Activated CD4-positive, alpha-beta T cell treated with anti-CD3 and anti-CD28 coated beads, Interleukin-2, amount 50 U/mL, for 16 hours (primary cell): Measurements from ENCODE around the gene PANK4.
"Not testable (repeated sequence)": the region's sequence is repeated elsewhere in the genome, so short reads cannot be mapped to it uniquely, and the experiment has no call there.

Source experiments
- DNase-seq: peaks from one replicate; pipeline ENCODE4 v3.0.0-alpha.2; 2020

PANK4 gene

DNA sequence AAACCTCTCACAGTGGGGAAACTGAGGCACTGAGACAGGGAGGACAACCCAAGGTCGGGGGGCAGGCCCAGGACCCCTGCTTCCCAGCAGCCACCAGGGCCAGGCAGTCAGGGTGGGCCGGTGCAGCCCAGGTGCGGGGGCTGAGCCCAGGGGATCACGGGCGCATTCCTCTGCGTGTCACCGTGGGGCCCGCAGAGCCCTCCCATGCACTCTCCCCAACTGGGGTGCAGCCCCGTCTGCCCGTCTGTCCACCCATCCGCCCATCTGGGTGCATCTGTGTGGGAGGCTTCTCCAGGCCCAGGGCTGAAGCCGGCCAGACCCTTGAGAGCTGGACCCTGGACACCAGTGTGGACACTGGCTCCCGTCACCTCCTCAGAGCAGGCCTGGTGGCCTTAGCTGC, 53.2 kb downstream of the PANK4 start:
- DNase-seq, result no peak

DNA sequence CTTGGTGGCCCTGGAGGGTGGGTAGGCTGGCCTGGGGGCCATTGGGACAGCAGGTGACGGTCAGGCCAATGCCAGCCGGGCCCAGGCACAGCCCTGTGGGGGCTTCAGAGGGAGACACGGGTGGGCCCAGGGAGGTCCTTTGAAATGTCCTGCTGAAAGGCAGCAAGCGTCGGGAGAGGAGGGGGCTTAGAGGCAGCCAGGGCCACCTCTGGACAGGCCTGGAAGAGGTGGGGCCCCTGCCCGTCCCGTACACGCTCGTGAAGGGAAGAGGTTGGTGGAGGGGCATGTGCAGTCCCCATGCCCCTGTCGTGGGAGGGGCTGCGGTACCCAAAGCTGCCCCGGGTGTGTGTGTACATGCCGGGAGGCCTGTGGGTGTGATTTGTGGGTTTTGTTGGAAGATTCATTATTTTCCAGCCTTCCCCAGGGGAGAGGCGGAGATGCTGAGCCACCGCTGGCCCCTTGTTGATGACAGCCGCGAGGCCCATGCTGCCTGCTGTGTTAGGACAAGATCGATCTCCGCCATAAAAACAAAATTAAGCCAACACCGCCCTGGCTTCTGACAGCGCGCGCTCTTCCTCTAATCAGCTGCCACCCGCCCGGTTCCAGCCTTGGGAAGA, 53.7 kb downstream of the PANK4 start:
- no peak for DNase-seq

DNA sequence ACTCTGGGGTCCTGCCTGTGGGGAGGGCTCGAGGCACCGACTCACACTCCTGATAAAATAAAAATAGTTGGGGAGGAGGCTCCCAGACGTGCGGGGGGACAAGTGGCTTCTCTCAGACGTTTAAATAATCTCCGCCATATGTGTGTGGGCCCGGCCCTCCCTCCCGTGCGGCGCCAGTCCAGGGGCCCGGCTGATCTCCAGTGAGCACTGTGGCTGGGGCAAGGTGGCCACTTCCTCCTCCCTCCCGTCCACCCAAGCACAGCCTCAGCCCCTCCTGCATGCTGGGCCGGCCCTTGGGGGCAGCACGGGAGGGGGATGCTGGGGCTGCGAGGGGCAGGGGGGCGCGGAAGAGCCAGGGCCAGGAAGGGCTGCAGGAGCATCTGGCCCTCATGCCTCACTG, 54.3 kb downstream of the PANK4 start:
- DNase-seq, result no peak

DNA sequence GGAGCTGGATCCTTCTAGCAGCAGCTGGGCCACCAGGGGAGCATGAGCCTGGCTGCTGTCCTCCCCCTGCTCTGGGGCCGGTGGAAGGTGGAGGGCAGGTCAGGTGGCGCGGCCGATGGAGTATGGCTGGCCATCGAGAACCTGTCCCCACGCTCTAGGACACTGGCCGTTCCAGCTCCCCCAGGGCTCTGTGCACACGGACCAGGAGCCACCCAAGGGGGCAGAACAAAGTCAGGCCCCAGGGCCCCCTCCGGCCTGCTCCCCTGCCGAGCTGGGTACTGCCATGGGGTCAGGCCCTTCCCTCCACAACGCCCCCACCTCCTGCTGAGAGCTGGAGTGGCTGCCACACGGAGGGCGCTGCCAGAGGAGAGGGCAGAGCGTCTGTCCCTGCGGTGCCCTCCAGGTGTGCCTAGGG, 54.8 kb downstream of the PANK4 start:
- no peak for DNase-seq

DNA sequence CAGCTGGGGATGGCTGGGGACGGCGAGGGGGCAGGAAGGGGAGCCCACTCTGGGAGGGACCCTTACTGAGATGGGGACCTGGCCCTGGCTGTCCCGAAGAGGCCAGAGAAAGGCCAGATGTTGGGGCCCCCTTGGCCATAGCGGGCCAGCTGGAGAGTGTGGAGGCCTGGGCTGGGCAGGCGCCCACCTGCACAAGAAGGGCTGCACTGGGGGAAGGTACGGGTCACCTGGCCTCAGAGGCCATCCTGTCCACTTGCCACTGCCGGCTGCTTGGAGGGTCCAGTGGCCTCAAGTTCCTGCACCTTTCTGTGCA, 55.3 kb downstream of the PANK4 start:
- DNase-seq, result no peak

DNA sequence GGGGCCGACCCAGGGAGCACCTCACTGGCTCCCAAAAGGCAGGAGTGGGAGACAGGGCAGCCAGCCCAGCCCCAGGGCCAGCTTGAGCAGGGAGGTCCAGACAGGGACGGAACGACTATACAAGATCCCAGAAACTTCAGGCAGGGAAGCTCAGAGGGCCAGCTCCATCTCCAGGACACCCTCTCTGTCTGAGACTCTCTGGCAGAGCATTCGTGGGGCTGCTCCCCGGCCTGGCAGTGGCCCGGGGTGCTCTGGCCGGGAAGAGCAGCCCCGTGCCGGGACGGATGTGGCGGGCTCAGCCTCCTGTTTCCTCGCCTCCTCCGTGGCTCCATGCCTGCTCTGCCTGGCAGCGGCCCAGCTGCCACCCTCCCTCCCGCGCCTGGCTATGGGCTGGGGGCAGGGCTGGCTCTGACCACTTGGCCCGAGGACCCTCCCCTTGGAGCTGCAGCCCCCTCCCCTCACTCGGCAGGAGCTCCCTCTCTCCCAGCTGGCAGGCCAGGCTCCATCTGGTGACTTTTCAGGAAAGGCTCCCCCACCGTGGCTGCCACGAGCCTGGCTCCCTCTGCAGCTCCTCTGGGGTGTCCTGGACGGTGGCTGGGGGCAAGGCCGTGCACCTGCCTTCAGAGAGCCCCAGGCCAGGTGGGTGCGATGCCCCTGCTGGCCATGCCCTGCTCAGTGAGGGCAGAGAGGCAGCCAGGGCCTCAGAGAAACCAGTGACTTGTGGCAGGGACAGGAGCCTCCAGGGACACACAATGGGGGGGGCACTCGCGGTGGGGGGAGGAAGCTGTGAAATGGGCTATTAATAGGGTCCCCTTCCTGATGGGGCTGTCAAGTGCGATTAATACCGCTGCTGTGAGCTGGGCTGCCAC, 55.9 kb downstream of the PANK4 start:
- no peak for DNase-seq

DNA sequence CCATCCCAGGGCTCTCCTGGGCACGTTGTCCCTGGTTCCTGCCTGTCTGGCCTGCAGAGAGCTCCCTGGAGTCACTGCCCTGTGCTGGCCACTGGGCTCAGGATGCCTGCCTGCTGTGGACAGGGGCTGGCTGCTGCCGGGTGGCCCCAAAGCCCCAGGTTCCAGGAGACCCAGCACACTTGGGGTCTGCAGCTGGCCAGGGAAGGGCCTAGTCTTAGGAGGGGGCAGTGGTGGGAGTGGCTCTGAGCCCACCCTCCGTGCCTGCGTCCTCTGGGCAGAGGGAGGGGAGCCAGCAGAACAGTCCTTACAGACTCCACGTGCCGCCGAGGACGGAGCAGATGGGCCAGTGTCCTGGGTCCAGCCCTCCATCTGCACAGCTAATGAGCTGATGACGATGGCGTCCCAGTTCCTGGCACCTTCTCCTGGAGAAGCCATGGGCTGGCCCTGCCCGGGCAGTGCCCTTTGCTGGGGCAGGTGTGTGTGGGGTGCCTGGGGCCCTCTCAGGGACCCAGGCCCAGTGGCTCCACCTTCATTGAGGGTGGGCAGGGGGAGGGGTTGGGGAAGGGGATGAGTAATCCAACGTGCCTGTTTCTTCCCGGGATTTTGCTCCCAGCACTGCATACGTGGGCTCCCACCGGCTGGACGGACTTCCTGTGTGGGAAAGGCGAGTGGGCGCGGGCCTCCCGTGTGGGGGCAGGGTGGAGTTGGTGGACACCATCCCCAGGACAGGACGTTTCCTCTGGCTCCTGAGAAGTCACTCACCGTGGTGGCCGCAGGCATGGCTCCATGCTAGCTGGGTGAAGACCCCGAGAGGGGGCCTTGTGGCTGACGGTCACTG, 57.1 kb downstream of the PANK4 start:
- no peak for DNase-seq

DNA sequence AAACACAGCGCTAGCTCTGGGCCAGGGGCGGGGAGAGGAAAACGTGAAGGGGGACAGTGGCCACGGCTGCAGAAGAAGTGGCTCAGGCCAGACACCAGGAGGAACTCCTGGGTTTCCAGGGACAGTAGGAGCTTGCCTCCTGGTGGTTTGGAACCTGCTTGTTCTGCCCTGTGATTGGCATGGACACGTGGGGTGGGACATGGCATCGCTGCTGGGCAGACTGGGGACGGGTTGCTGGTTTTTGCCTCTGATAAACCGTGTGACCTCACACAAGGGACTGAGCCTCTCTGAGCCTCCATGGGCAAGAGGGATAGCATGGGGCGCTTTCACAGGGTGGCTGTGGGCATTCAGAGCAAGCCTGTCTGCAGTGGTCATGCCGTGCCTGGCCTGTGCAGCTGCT, 57.9 kb downstream of the PANK4 start:
- no peak for DNase-seq

DNA sequence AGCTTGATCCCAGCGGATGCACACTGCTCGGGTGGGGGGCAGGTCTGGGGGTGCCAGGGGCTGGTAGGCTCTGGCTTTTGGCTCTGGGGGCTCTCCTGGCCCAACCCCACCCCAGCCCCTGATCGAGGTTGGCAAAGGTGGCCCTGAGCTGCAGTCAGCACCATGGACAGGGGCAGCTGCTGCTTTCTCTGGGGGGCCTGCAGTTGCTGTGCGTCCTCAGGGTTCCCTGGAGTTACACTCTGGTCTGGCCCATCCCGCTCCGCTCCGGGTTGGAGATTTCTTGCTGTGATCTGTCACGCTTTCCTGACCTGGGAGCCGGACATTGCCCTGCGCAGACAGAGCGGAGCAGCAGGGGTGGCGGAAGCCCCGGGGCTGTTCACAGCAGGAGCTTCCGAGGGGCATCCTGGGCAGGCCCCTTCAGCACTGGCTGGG, 58.3 kb downstream of the PANK4 start:
- DNase-seq, result no peak

DNA sequence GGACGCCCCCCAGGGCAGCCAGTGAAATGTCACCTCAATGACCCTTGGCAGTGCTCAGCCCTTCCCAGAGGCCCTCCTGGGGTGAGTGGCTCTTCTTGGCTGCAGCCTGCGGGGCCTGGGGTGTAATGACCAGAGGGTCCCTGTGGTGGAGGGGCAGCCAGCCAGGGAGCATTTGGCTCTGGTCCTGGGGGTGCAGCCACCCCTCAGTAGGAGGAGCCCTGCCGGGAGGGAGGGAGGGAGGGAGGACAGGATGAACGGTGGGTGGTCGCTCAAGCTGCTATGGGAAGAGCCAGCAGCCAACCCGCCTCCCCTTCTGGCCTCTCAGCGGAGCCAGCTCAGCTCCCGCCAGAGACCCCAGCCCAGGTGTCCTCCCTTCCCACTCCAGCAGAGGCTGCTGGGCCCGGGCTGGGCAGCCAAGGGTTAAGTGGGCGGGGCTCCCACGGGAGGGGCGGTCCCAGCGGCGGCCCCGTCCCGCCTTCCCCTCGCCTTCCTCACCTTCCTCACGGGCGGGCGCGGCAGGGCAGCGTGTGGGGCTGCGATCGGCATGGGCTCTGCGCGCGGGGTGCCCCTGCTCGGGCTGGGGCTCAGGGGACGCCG, 59.3 kb downstream of the PANK4 start:
- DNase-seq, result no peak

DNA sequence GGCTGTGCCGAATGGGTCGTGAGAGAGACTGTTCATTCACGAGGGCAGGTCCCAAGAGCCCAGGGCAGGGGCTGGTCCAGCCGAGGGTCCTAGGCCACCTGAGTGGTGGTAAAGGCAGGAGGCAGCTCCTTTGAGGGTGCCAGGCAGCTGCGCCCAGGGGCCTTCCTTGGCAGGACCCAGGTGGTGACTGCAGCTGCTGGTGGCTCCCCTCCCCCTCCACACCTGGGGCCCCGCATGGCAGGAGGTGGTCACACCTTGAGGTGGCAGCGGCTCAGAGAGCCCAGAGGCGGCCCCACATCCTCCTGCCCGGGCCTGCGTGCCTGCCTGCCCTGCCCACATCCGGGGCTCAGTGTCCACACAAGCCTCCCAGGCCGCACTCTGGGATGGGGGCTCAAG, 60.1 kb downstream of the PANK4 start:
- DNase-seq, result no peak

DNA sequence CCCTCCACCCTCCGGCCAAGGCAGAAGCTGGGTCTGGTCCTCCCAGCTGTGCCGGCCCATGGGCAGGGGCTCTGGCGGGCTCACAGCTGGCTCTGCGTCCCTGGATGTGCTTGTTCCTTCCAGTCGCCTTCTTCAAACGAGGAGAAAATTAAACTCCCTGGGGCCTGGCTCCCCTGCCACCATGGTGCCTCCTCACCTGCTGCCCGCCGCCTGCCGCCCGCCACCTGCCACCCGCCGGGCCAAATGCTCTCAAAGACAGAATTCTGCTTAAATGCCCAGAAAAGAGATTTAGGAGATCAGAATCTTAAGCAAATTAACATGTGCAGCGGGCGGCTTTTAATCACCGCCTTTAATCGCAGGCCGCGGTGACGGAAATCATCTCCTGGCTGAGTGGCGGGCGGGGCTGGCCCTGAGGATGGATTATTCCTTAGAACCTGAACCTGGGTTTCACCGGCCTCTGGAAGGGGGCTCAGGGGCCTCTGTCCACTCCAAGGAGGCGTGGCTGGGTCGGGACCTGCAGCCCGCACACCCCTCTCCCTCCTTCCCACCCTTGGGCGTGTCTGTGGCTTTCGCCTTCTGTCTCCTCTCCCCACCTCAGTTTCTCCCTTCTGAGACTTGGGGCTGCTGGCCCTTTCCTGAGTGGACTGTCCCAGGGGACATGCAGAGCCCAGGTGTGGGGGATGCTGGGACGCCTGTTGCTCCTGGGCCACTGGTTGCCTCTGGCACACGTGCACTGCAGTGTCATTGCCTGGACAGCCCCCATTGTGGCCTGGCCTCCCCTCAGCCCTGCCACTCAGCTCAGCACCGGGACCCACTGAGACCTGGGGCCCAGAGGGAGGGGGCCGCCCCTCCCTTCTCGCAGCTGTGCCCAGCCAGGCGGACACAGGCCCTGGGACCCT, 60.8 kb downstream of the PANK4 start:
- no peak for DNase-seq

DNA sequence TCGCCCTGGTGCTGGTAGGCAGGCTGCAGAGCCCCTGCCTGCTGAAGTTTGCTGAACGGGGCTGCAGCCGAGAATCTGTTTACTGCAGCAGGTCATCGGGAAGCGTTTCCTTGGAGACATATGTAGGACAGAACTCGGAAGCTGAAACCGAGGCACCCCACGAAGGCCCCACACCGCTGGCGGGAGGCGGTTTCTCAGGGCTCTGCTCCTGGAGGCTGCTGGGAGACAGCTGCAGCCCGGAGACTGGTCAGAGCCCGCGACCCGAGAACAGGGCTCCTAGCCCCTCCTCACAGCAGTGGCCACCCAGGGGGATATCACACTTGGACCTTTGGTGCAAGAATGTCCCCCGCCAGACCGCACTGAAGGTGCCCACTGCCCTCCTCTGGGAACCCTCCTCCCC, 63.0 kb downstream of the PANK4 start:
- no peak for DNase-seq

DNA sequence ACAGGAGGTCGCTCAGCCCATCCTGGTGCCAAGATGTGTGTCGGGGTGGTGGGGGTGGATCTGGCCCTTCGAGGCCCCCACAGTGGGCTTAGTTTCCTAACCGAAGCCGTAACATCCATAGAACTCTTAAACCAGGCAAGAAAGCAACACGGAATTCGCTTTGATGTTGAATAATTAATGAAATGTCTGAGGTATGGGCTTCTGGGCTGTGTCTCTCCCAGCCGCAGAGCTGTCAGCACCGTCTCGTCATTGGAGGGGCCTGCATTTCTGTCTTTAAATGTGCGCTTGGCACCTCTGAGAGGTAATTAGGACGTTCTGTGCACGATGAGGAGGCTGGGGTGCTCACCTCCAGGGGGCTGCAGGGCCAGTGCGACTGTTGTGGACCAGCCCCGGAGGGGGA, 63.6 kb downstream of the PANK4 start:
- no peak for DNase-seq

DNA sequence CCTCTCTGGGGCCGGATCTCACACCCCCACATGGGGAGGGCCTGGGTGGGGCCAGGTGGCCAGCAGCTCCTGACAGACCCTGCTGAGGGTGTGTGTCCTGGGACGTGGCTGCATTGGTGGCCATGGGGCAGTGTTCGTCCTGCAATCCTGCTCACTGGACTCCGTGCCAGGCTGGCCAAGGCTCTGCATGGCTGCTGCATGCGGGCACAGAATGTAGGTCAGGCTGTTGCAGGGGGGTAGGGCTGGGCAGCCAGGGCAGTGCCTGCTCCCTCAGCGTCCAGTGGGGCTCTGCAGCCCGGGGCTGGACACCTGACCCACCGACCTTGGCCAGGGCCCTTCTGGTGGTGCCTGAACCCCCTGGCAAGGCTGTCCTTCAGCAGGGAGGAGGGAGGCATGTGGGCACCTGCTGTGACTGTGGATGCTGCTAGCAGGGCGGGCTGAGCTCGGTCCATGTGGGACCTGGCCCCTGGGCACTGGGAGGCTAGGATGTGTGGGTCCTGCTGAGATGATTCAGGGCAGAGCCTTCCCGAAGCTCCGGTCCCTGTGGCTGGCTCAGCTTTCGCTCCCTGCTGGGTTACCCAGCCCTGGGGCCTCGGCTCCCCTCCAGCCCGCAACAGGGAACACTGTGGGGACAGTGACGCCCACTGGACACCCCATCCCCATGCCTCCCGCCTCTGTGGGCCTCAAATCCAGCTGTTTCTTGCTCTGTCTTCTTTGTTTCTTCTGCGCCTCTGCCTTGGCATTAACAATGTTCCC, 65.2 kb downstream of the PANK4 start:
- DNase-seq, result no peak

DNA sequence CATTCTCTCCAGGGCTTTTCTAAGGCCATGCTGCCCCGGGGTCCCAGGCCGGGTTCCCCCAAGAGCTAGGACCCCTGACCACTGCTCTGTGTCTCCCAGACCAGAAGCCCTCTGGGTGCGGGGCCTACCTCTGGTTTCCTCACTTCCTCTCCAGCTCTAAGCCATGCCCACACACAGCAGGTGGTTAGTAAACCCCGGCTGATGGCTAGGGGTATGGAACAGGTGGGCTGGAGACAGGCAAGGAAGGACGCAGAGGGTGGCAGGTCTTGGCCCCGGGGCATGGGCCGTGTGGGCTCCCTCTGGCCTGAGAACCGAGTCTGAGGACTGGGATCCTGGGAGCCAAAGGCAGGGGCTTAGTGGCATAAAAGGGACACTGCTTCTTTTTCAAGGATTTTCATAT, 66.2 kb downstream of the PANK4 start:
- no peak for DNase-seq

DNA sequence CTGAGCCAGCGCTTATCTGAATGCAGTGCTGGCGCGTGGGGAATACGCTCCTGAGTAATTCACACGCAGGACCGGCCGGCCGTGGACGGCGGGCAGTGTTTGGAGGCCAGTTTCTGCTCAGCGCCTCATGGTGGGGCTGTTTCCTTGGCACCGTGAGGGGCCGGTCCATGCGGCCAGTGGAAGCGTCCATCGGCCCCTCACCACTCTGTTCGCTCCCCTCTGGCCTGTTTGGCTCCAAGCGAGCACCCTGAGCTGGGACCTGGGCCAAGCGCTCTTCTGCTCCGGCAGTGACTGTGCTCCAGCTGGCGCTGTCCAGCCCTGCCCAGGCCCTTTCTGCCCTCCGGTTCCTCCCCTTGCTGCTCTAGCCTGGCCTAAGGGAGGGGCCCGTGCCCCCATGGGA, 66.6 kb downstream of the PANK4 start:
- DNase-seq, result no peak

DNA sequence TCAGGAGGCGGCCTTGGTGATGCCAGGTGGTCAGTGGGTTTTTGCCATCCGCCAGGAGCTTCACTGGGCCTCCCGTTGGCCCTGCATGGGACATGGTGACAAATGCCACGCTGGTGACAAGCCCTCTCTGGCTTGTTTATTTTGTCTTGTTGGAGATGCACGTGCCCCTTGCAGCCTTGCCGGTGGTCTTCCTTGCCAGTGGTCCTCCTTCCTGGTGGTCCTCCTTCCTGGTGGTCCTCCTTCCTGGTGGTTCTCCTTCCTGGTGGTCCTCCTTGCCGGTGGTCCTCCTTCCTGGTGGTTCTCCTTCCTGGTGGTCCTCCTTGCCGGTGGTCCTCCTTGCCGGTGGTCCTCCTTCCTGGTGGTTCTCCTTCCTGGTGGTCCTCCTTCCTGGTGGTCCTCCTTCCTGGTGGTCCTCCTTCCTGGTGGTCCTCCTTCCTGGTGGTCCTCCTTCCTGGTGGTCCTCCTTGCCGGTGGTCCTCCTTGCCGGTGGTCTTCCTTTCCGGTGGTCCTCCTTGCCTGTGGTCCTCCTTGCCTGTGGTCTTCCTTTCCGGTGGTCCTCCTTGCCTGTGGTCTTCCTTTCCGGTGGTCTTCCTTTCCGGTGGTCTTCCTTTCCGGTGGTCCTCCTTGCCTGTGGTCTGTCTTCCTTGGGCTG, 67.2 kb downstream of the PANK4 start:
- DNase-seq, result not testable (repeated sequence)

DNA sequence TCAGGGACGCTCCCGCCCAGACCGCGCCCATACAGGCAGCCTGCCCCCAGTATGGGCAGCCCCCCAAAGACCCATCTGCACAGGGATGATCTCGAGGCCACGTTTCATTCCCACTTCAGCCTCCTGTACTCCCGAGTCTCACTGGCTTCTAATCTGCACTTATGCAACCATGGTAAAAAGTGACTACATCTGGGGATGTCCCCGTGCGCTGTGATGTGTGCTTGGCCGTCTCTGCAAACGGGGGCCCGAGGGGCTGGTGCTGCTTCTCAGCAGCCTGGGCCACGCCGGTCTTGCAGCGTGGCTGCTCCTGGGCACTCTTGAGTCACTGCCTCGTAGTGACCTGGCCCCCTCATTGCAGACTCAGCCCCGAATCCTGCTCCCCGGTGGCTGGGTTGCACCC, 67.7 kb downstream of the PANK4 start:
- no peak for DNase-seq
